Suppressor macrophage treated with lipopolysaccharide for 4 hours (primary cell): ENCODE measurements around the gene TMEM205.
"Not testable (repeated sequence)": the region's sequence is repeated elsewhere in the genome, so short reads cannot be mapped to it uniquely, and the experiment has no call there.

ENCODE experiments used
- DNase-seq: peaks from one replicate; pipeline ENCODE4 v3.0.0-alpha.2; 2020

TMEM205 gene

DNA sequence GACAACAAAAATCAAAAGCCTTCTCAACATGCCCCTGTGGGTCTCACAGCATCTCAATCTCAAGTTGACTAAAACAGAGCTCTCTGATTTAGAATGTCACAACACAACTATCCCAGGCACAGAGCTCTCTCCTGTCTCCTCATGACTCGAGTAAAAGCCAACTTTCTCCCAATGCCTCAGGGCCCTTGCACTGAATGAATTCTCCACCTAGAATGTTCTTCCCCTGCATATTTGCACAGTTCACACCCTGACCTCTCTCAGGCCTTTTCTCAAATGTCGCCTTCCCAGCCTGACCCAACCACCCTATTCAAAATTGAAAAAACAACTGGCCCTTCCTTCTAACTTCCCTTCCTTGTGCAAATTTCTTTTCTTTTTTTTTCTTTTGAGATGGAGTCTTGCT, 24.7 kb upstream of the TMEM205 start:
- no peak for DNase-seq

DNA sequence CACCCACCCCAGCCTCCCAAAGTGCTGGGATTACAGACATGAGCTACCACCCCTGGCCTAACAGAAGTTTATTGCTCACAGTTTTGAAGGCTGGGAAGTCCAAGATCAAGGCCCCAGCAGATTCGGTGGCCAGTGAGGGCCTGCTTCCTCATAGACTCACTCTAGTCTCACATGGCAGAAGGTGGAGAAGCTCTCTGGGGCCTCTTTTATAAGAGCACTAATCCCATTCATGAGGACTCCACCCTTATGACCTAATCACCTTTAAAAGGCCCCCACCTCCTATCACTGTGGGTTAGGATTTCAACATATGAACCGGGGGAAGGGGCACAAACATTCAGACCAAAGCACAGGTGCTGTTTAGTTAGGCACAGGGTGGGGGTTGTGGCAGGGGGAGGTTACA, 21.5 kb upstream of the TMEM205 start:
- no peak for DNase-seq

- DNase-seq = no peak
These were observed 19.6 kb upstream of the TMEM205 start for GRCh38 chr19:11365557-11366117.

GRCh38 chr19:11364935-11365334, 18.9 kb upstream of the TMEM205 start:
- DNase-seq = no peak

DNA sequence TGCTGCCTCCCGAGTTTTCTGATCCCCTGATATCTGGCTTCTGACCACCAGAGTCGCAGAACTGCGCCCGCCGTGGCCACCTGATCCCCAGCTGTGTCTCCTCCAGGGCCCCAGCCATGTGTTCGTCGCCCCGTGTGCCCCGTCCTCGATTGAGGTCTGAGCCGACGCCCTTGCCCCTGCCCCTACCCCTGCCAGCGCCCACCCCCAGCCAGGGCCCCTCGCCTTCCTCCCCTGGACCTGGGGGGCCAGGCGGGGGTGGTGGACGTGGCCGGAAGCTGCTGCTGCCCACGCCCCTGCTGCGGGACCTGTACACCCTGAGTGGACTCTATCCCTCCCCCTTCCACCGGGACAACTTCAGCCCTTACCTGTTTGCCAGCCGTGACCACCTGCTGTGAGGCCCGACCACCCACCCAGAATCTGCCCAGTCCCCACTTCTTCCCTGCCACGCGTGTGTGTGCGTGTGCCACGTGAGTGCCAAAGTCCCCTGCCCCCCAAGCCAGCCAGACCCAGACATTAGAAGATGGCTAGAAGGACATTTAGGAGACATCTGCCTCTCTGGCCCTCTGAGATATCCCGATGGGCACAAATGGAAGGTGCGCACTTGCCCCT, 18.3 kb upstream of the TMEM205 start:
- DNase-seq = no peak

DNA sequence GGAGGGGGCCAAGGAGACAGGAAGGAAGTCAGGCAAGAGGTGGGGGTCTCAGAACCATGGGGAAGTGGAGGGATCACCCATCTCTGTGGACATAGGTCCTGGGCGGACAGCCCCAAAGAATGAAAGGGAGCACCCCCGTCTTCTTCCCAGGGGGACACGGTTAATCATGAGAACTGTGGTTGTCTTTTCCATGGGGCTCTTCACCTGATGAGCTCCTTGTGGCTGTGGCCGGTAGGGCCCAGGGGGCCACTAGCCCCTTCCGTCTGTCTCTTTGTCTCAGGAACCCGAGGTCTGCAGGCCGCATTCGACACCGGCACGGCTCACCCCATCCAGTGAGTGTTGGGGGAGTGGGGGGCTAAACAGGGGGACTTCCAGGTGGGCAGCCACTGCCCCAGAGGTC, 17.8 kb upstream of the TMEM205 start:
- DNase-seq = no peak

DNA sequence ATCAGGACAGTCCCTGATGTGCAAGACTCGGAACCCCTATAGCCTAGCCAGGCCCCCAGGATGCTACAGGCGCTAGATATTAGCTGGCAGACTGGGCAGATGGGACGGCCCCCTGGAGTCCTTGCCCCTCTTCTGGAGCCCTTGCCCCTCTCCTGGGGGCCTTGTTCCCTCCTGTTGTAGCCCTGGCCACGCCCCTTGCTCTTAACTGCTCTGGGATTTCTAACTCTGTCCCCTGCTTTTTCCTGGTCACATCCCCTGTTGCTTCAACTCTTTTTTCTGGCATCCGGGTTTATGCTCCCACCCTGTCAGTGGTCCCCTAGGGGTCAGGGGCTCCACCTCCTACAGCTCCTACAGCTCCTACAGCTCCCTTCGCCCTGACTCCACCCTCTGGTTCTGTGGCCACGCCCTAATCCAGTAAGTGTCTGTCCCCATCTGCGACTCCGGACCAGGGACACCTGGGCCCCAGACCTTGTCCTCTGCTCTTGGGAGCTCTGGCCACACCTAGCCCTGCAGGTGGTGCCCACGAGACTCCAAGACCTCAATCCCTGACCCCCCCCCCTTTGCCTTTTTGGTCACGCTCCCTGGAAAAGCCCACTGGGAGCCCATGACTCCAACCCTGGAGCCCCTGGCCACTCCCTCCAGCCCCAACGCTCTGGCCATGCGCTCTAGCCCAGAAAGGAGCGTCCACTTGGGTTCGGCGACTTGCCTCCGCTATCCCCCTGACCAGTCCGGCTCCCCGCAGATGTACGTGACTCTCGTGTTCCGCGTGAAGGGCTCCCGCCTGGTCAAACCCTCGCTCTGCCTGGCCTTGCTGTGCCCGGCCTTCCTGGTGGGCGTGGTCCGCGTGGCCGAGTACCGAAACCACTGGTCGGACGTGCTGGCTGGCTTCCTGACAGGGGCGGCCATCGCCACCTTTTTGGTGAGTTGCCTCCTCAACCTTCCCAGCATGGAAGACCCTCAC, 16.0 kb upstream of the TMEM205 start:
- DNase-seq = no peak

DNA sequence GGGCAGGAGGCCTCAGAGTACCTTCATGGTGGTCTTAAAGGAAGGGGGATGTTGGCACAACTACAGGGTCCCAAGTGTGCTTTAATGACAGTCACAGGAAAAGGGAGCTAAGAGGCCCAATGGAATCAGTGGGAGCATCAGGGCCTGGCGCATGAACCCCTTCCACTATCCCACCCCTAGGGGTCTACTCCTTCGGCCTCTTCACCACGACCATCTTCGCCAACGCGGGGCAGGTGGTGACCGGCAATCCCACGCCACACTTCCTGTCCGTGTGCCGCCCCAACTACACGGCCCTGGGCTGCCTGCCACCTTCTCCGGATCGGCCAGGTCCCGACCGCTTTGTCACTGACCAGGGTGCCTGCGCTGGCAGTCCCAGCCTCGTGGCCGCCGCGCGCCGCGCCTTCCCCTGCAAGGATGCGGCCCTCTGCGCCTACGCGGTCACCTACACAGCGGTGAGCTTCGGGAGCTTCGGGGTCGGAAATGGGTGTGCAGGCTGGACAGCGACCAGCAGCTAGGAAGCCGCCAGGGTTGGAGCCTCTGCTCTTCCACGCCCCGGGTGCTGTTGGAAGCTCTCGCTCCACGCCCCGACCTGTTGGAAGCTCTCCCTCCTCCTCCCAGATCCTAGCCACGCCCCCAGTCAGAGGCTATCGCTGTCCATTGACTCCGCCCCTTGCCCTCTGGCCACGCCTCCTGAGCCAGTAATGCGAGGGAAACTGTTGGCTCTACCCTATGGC, 15.1 kb upstream of the TMEM205 start:
- DNase-seq = no peak

DNA sequence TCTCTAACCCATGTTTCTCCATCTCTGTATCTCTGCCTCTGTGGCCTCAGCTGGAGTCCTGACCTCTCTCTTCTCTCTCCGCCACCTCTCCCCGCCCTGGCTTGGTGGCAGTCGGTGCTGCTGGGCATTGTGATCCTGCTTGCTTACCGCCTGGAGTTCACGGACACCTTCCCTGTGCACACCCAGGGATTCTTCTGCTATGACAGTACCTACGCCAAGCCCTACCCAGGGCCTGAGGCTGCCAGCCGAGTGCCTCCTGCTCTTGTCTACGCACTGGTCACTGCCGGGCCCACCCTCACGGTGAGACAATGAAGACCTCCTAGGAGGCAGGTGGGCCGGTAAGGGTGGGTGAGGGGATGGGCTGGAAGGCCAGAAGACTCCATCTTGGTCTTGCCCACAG, 13.4 kb upstream of the TMEM205 start:
- no peak for DNase-seq

DNA sequence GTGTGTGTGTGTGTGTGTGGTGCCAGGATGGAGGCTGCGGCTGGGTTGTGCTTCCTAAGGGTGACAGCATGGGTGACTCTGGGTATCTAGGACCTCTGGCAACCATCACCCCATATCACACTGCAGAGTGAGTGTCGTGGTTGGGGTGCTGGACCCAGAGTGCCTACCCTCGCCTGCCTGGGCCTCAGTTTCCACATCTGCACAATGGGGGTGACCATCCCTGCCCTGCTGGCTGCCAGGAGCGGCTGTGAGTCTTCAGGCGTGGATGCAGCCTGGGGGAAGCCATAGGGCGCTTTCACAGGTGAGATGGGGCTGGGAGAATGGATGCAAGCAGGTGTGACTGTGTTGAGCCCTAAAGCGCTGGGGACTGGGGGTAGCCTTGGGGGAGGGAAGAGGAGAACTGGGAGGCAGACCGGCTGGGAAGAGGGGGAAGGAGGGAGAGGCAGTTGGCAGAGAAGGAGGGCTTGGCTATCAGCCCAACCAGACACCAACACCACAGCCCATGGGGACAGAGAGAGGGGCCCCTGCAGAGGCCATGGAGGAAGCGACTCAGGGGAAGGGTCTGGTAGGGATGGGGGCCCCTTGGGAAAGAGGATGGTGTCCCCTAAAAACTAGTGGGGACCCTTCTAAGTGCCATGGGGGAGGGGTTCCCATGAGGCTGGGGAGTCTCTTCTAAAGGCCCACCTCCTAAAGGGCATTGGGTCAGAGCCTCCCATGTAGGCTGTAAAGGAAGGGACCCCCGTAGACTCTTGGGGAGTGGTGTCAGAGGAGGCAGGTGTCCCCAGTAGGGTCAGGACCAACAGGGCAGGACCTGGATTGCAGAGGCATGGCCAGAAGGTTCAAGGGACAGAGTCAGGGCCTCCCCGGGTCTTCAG, 10.8 kb upstream of the TMEM205 start:
- DNase-seq = no peak

DNA sequence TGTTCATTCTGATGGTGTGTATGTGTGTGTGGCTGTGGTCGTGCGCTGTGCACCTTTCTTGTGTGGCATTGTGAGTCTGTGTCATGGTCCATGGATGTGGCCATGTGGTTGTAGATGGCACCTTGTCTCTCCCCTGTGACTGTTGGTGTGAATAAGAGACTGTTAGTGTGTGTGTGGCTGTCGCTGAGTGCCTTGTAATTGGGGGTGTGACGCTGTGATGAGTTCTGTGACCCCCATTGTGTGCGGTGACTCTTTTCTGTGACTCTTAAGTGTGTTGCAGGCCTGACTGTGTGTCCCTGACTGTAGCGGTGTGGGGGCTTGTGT, 10.0 kb upstream of the TMEM205 start:
- DNase-seq = no peak

- DNase-seq = peak; percentile 95
These were observed 9.3 kb upstream of the TMEM205 start, which contains the start of gene PLPPR2 for GRCh38 chr19:11355160-11356073. Gene PLPPR2, plus strand, starts transcription at chr19:11355432. Its CDS starts 2,242 bp downstream, at chr19:11357674.

DNA sequence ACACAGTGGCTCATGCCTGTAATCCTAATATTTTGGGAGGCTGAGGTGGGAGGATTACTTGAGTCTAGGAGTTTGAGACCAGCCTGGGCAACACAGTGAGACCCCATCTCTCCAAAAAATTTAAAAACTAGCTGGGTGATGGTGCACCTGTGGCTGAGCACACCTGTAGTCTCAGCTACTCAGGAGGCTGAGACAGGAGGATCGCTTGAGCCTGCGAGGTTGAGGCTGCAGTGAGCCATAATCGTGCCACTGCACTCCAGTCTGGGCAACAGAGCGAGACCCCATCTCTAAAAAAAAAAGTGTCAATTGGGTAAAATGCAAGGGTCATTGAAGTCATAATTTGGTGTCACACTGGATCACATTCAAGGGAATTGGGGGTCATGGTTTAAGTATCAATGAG, 8.0 kb upstream of the TMEM205 start:
- not testable (repeated sequence) for DNase-seq

DNA sequence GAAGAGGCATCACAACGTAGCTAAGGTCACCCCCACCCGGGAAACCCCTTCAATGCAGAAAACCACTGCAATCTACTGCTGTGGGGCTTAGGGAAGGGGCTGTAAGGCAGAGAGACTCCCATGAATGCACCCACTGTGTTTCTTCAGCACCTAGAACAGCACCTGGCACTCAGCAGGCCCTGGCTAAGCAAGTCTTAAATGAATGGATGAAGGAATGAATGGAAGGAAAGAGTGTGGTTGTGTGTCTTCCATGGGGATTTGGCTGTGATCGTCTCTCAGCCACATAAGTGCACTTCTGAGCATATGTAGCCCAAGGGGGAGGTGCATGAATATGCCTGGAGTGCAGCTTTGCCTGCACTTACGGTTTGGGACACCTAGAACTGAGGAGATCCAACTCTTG, 3.1 kb upstream of the TMEM205 start:
- no peak for DNase-seq

- DNase-seq = no peak
These were observed 1.5 kb upstream of the TMEM205 start for GRCh38 chr19:11347546-11348039.

- DNase-seq = no peak
These were observed 805 bp downstream of the TMEM205 start for GRCh38 chr19:11345122-11345803.

DNA sequence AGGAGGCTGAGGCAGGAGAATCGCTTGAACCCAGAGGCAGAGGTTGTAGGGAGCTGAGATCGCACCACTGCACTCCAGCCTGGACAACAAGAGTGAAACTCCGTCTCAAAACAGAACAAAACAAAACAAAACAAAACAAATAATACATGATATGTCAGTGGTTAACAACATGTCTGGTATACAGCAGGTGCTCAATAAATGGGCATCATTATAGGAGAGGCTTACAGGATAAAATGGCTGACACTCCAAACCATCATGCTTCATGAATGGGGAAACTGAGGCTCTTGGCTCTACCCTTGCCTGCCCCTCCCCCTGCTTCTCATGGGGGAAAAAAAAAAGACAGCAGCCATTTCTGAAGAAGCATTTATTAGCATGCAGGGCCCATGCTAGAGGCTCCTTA, 3.6 kb downstream of the TMEM205 start:
- DNase-seq = no peak

DNA sequence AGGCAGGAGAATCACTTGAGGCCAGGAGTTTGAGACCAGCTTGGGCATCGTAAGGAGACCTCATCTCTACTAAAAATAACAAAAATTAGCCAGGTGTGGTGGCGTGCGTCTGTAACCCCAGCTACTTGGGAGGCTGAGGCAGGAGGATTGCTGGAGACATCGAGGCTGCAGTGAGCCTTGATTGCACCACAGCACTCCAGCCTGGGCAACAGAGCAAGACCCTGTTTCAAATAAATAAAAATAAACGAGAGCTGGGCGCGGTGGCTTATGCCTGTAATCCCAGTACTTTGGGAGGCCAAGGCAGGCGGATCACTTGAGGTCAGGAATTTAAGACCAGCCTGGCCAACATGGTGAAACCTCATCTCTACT, 6.0 kb downstream of the TMEM205 start:
- DNase-seq = not testable (repeated sequence)

DNA sequence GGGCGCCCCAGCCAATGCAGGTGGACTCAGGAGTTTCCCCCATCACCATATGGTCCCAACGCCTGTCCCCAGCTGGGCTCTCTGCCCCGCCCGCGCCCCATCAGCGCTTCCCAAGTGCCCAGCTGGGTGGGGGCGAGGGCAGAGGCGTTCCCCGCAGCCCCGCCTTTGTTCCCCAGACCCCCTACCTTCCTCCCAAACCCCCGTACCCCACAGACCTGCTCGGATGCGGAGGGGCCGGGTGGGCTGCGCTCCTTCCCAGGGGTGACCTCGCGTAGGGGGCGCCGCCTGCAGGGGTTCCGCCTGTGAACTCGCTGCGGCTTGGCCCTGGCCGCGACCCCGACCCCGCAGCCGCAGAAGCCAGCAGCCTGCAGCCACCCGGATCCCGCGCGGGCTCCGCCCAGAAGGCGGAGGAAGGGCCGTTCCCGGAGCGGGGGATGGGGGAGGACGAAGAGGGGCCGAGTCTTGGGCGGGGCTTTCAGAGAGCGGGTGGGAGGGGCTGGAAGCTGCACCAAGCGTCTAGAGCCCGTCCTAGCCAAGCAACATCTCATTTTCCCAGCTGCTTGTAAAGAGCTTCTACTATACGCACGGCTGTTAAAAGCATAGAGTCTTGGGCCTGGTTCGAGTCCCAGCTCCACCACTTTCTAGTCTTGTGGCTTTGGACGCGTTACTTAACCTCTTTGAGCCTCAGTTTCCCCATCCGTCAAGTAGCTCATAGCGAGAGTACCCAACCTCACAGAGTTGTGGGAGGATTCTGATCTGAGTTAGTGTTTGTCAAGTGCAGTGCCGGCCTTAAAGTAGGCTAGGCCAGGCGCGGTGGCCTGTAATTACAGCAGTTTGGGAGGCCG, 6.6 kb downstream of the TMEM205 start, which contains the start of gene RAB3D:
Gene RAB3D (minus strand): TSS at position 404 of the 845 bp plus-strand sequence. CDS start 2,258 bp downstream, outside the sequence.
- peak; percentile 92 for DNase-seq
